B cell (primary cell): ENCODE results near the gene FOXL2NB.

Experiments used
- EZH2 ChIP-seq: IDR thresholded peaks from 2 replicates; pipeline ENCODE4 v1.6.1; 2012; ENCODE audit warnings: borderline replicate concordance, low read depth, mild to moderate bottlenecking, moderate library complexity, low read length; ENCODE audit not compliant: insufficient read depth, poor library complexity, severe bottlenecking
- TF ChIP-seq, protein P1 (sequence below): fragments of 200-600 bp; IDR thresholded peaks from one replicate; pipeline ENCODE4 v1.8.0; 2022; ENCODE audit warnings: antibody characterized with exemption, mild to moderate bottlenecking

DNA sequence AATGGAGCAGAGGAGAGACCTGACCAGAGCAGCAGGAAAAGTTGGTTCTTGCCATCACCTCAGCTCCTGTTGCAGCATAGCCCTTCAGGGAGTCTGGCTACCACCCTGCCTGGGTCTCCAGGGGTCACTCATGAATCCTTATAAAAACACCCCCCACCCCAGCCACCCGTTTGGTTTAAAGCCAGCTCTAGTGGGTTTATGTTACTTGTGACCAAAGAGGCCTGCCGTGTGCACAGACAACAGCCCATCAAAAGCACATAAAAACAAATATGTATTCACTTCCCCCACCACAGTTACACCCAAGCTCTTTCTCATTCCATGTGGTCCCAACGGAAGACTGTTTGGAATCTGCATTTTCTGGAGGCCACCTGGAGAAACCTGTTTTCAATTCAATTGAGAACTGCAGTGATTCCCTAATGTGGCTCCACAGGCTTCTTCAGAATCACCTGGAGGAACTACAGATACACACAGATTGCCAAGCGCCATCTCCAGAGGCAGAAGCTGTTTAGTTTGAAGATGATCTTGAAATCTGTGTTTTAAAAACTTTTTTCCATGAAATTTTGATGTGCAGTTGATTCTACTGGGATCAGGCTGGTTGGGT, 13.8 kb upstream of the FOXL2NB start:
- TF ChIP-seq, protein P1, sequence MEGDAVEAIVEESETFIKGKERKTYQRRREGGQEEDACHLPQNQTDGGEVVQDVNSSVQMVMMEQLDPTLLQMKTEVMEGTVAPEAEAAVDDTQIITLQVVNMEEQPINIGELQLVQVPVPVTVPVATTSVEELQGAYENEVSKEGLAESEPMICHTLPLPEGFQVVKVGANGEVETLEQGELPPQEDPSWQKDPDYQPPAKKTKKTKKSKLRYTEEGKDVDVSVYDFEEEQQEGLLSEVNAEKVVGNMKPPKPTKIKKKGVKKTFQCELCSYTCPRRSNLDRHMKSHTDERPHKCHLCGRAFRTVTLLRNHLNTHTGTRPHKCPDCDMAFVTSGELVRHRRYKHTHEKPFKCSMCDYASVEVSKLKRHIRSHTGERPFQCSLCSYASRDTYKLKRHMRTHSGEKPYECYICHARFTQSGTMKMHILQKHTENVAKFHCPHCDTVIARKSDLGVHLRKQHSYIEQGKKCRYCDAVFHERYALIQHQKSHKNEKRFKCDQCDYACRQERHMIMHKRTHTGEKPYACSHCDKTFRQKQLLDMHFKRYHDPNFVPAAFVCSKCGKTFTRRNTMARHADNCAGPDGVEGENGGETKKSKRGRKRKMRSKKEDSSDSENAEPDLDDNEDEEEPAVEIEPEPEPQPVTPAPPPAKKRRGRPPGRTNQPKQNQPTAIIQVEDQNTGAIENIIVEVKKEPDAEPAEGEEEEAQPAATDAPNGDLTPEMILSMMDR: no peak
- TF ChIP-seq EZH2: no peak
